ENCODE data around the gene SYF2.

The SYF2 gene

GRCh38 chr1:25212725-25213124, 19.6 kb downstream of the SYF2 start:
- Histone ChIP-seq H3K27ac (ENCODE audit: extremely low read depth, low read depth, low read length) (no peak overlapping the region), H3K4me3 (ENCODE audit: low read depth, low read length) (no peak overlapping the region), H3K9me3 (ENCODE audit: control insufficient read depth, insufficient read depth, low read depth, low read length) (no peaks in the 10 kb centered on the region), H3K4me1 (ENCODE audit: control insufficient read depth, insufficient read depth, low read length) (no peaks in the 10 kb centered on the region), H3K36me3 (ENCODE audit: control insufficient read depth in 2 of 2, insufficient read depth in 1 of 2, low read length in 2 of 2) (no peaks in the 10 kb centered on the region)
- ChIA-PET CTCF (interaction anchor here (0.9 to 1.7 kb wide), 2 partner anchors 8 to 598 kb away, joined by 3 to 10 read pairs; no protein-coding TSS in a partner anchor), POLR2A (interaction anchor here (0.6 kb wide), 1 partner anchor 169 kb away, joined by 7 read pairs; no protein-coding TSS in a partner anchor)
- TF ChIP-seq ZNF660 (tag by site-specific recombination; IDR thresholded peaks at IDR 0.05) (no peak), ZNF2 (tag by site-specific recombination; IDR thresholded peaks at IDR 0.05) (no peak), ZBTB1 (tag by site-specific recombination; IDR thresholded peaks at IDR 0.05) (no peak), ZNF24 (tag by site-specific recombination; IDR thresholded peaks at IDR 0.05) (no peak), ZXDB (tag by site-specific recombination; IDR thresholded peaks at IDR 0.05) (no peak), ZNF658 (tag by site-specific recombination; IDR thresholded peaks at IDR 0.05) (no peak), ZNF544 (tag by site-specific recombination; IDR thresholded peaks at IDR 0.05) (no peak), KLF7 (tag by site-specific recombination; IDR thresholded peaks at IDR 0.05; ENCODE audit: borderline replicate concordance) (no peak), ZNF623 (tag by site-specific recombination; IDR thresholded peaks at IDR 0.05) (no peak)

GRCh38 chr1:25210728-25211127, 21.6 kb downstream of the SYF2 start:
- CTCF ChIA-PET: interaction anchor here (0.6 to 0.7 kb wide), 3 partner anchors 386 to 523 kb away, joined by 3 to 4 read pairs (median 3); no protein-coding TSS in a partner anchor
- no peaks in the 10 kb centered on the region for H3K9me3 ChIP-seq (ENCODE audit: control insufficient read depth, insufficient read depth, low read depth, low read length)
- no peaks in the 10 kb centered on the region for H3K4me1 ChIP-seq (ENCODE audit: control insufficient read depth, insufficient read depth, low read length)
- no peak overlapping the region for H3K4me3 ChIP-seq (ENCODE audit: low read depth, low read length)
- TF ChIP-seq ZNF513 (tag by site-specific recombination; IDR thresholded peaks at IDR 0.05) (no peak), BCL11B (tag by site-specific recombination; IDR thresholded peaks at IDR 0.05; ENCODE audit: low read depth) (no peak), ZNF16 (tag by site-specific recombination; IDR thresholded peaks at IDR 0.05; ENCODE audit: low read depth) (no peak), REPIN1 (tag by site-specific recombination; IDR thresholded peaks at IDR 0.05; ENCODE audit: low read depth) (no peak), ZNF610 (tag by site-specific recombination; IDR thresholded peaks at IDR 0.05; ENCODE audit: borderline replicate concordance) (no peak), ZNF596 (tag by site-specific recombination; IDR thresholded peaks at IDR 0.05) (no peak), PBX3 (CRISPR knock-in tag; IDR thresholded peaks at IDR 0.05) (no peak), ZNF184 (tag by site-specific recombination; IDR thresholded peaks at IDR 0.05) (no peak), ZNF792 (tag by site-specific recombination; IDR thresholded peaks at IDR 0.05) (no peak)
- POLR2A ChIA-PET: no interaction called here
- H3K27ac ChIP-seq (ENCODE audit: extremely low read depth, low read depth, low read length): no peak overlapping the region
- no peaks in the 10 kb centered on the region for H3K36me3 ChIP-seq (ENCODE audit: control insufficient read depth in 2 of 2, insufficient read depth in 1 of 2, low read length in 2 of 2)

- TF ChIP-seq ZNF23 (tag by site-specific recombination; IDR thresholded peaks at IDR 0.05; ENCODE audit: borderline replicate concordance) (no peak), ZNF426 (tag by site-specific recombination; IDR thresholded peaks at IDR 0.05) (no peak), SETDB1 (IDR thresholded peaks at IDR 0.05; ENCODE audit: insufficient read length, low read length) (no peak), ZSCAN18 (tag by site-specific recombination; IDR thresholded peaks at IDR 0.05) (no peak), ZNF521 (tag by site-specific recombination; IDR thresholded peaks at IDR 0.05) (no peak), PRDM1 (tag by site-specific recombination; IDR thresholded peaks at IDR 0.05) (no peak), ZNF292 (tag by site-specific recombination; IDR thresholded peaks at IDR 0.05; ENCODE audit: borderline replicate concordance, low read depth) (no peak), ZNF610 (tag by site-specific recombination; IDR thresholded peaks at IDR 0.05; ENCODE audit: borderline replicate concordance) (no peak), ZNF221 (tag by site-specific recombination; IDR thresholded peaks at IDR 0.05; ENCODE audit: borderline replicate concordance) (no peak), ZNF777 (tag by site-specific recombination; IDR thresholded peaks at IDR 0.05; ENCODE audit: borderline replicate concordance) (no peak), ZNF223 (tag by site-specific recombination; IDR thresholded peaks at IDR 0.05) (no peak)
- POLR2A ChIA-PET: no interaction called here
- CTCF ChIA-PET: interaction anchor here (1.5 kb wide), 1 partner anchor 277 kb away, joined by 3 read pairs; no protein-coding TSS in a partner anchor
- no peaks in the 10 kb centered on the region for H3K9me3 ChIP-seq (ENCODE audit: control insufficient read depth, insufficient read depth, low read depth, low read length)
- no peak overlapping the region for H3K4me3 ChIP-seq (ENCODE audit: low read depth, low read length)
- H3K4me1 ChIP-seq (ENCODE audit: control insufficient read depth, insufficient read depth, low read length): no peaks in the 10 kb centered on the region
- no peaks in the 10 kb centered on the region for H3K36me3 ChIP-seq (ENCODE audit: control insufficient read depth in 2 of 2, insufficient read depth in 1 of 2, low read length in 2 of 2)
- no peak overlapping the region for H3K27ac ChIP-seq (ENCODE audit: extremely low read depth, low read depth, low read length)
Observed at GRCh38 chr1:25209516-25209915, 22.8 kb downstream of the SYF2 start.

All from HEK293 (cell line).